Mesendoderm (in vitro differentiated cells): ENCODE results near the gene PAFAH2.

ENCODE experiments used
- DNase-seq: peaks from one replicate; pipeline ENCODE4 v3.0.0; 2013
- H2AK5ac ChIP-seq: 2 replicates; pipeline ENCODE4 v1.6.1; 2013; ENCODE audit warnings: low read length, inconsistent platforms
- H2BK120ac ChIP-seq: 2 replicates; pipeline ENCODE4 v1.6.1; 2013; ENCODE audit warnings: low read depth, mild to moderate bottlenecking, low read length, moderate library complexity, mixed read lengths
- H2BK15ac ChIP-seq: replicated peaks from 2 replicates; pipeline ENCODE4 v1.6.1; 2013; ENCODE audit warnings: low read depth, mild to moderate bottlenecking, moderate library complexity
- H2BK5ac ChIP-seq: 2 replicates; pipeline ENCODE4 v1.6.1; 2013; ENCODE audit warnings: low read length, inconsistent platforms
- H3K18ac ChIP-seq: 2 replicates; pipeline ENCODE4 v1.6.1; 2013; ENCODE audit warnings: mild to moderate bottlenecking, low read length, mixed read lengths
- H3K23ac ChIP-seq: one replicate; pipeline ENCODE4 v1.6.1; 2013; ENCODE audit warnings: low read length
- H3K27ac ChIP-seq: 2 replicates; pipeline ENCODE4 v1.5.1; 2013; ENCODE audit warnings: low read depth, mild to moderate bottlenecking, inconsistent platforms, low read length, moderate library complexity
- H3K27me3 ChIP-seq: 2 replicates; pipeline ENCODE4 v1.6.1; 2013; ENCODE audit warnings: low read length, control low read depth, mild to moderate bottlenecking, inconsistent platforms; ENCODE audit not compliant: insufficient read depth, poor library complexity
- H3K36me3 ChIP-seq: 2 replicates; pipeline ENCODE4 v1.6.1; 2013; ENCODE audit warnings: low read length, inconsistent platforms; ENCODE audit not compliant: control insufficient read depth, insufficient read depth
- H3K4ac ChIP-seq: one replicate; pipeline ENCODE4 v1.6.1; 2013; ENCODE audit warnings: low read depth, mild to moderate bottlenecking, low read length, moderate library complexity
- H3K4me1 ChIP-seq: 2 replicates; pipeline ENCODE4 v1.6.1; 2013; ENCODE audit warnings: low read depth, low read length, inconsistent platforms; ENCODE audit not compliant: control insufficient read depth
- H3K4me2 ChIP-seq: 2 replicates; pipeline ENCODE4 v1.6.1; 2013; ENCODE audit warnings: low read length
- H3K4me3 ChIP-seq: 2 replicates; pipeline ENCODE4 v1.5.1; 2013; ENCODE audit warnings: mild to moderate bottlenecking, low read length
- H3K56ac ChIP-seq: one replicate; pipeline ENCODE4 v1.6.1; 2013; ENCODE audit warnings: low read length
- H3K79me1 ChIP-seq: 2 replicates; pipeline ENCODE4 v1.6.1; 2013; ENCODE audit warnings: low read length, inconsistent platforms
- H3K79me2 ChIP-seq: 2 replicates; pipeline ENCODE4 v1.6.1; 2013; ENCODE audit warnings: mild to moderate bottlenecking, low read length; ENCODE audit not compliant: control insufficient read depth, insufficient read depth
- H3K9ac ChIP-seq: 2 replicates; pipeline ENCODE4 v1.6.1; 2013; ENCODE audit warnings: low read length, inconsistent platforms
- H4K5ac ChIP-seq: one replicate; pipeline ENCODE4 v1.6.1; 2013; ENCODE audit warnings: low read length
- H4K8ac ChIP-seq: one replicate; pipeline ENCODE4 v1.6.1; 2013; ENCODE audit warnings: low read depth, mild to moderate bottlenecking, control low read depth, low read length, moderate library complexity
- WGBS: extraction: QIAGEN DNeasy Blood & Tissue Kit; methylation state at CpG from one replicate; pipeline ENCODE4 v1.1.7; 2013; ENCODE audit warnings: low lambda C conversion rate, missing lambda C conversion rate; ENCODE audit not compliant: insufficient coverage; ENCODE audit errors: extremely low coverage; 5-methylcytosine and 5-hydroxymethylcytosine counted together

Gene PAFAH2

GRCh38 chr1:25958465-25958864 lies 39.4 kb downstream of the PAFAH2 start:
- DNase-seq, result no peak
- no peak overlapping the region for H3K9ac ChIP-seq
- no peaks in the 10 kb centered on the region for H3K79me1 ChIP-seq
- H4K8ac ChIP-seq, result no peak overlapping the region
- no peaks in the 10 kb centered on the region for H3K79me2 ChIP-seq
- no peak overlapping the region for H3K27ac ChIP-seq
- H3K56ac ChIP-seq, result no peak overlapping the region
- no peak overlapping the region for H2AK5ac ChIP-seq
- no peak overlapping the region for H3K4me3 ChIP-seq
- no peak overlapping the region for H3K4ac ChIP-seq
- no peak overlapping the region for H2BK15ac ChIP-seq
- H3K4me2 ChIP-seq, result no peak overlapping the region
- no peak overlapping the region for H3K18ac ChIP-seq
- H3K23ac ChIP-seq, result no peak overlapping the region
- WGBS, result no CpG with 5 or more reads among the region's 6 CpGs
- no peaks in the 10 kb centered on the region for H3K4me1 ChIP-seq
- H2BK5ac ChIP-seq, result no peak overlapping the region
- H4K5ac ChIP-seq, result no peak overlapping the region
- no peak overlapping the region for H2BK120ac ChIP-seq
- H3K27me3 ChIP-seq, result no peaks in the 10 kb centered on the region
- peaks cover 5% of the 10 kb centered on the region for H3K36me3 ChIP-seq

- no peaks in the 10 kb centered on the region for H3K79me2 ChIP-seq
- H2BK15ac ChIP-seq, result no peak overlapping the region
- H2BK5ac ChIP-seq, result no peak overlapping the region
- no peak overlapping the region for H3K4me3 ChIP-seq
- no peaks in the 10 kb centered on the region for H3K79me1 ChIP-seq
- H3K23ac ChIP-seq, result no peak overlapping the region
- DNase-seq, result no peak
- H3K4me1 ChIP-seq, result no peaks in the 10 kb centered on the region
- H3K56ac ChIP-seq, result no peak overlapping the region
- H3K27ac ChIP-seq, result no peak overlapping the region
- peaks cover 2% of the 10 kb centered on the region for H3K36me3 ChIP-seq
- no peak overlapping the region for H2BK120ac ChIP-seq
- no peaks in the 10 kb centered on the region for H3K27me3 ChIP-seq
- H3K4me2 ChIP-seq, result no peak overlapping the region
- H3K4ac ChIP-seq, result no peak overlapping the region
- H4K8ac ChIP-seq, result no peak overlapping the region
- H2AK5ac ChIP-seq, result no peak overlapping the region
- no peak overlapping the region for H3K18ac ChIP-seq
- no peak overlapping the region for H4K5ac ChIP-seq
- H3K9ac ChIP-seq, result no peak overlapping the region
Measured at GRCh38 chr1:25955553-25955952, 42.3 kb downstream of the PAFAH2 start.

GRCh38 chr1:25954282-25954938 lies 43.5 kb downstream of the PAFAH2 start:
- Histone ChIP-seq H3K4me2 (no peak overlapping the region), H3K4ac (no peak overlapping the region), H2AK5ac (no peak overlapping the region), H4K8ac (no peak overlapping the region), H2BK15ac (no peak overlapping the region), H3K27ac (no peak overlapping the region), H3K23ac (no peak overlapping the region), H3K4me1 (no peaks in the 10 kb centered on the region), H2BK120ac (no peak overlapping the region), H3K36me3 (no peaks in the 10 kb centered on the region), H3K9ac (no peak overlapping the region), H3K56ac (peak overlapping the region; percentile 15), H3K79me1 (no peaks in the 10 kb centered on the region), H2BK5ac (no peak overlapping the region), H3K18ac (no peak overlapping the region), H3K4me3 (no peak overlapping the region), H4K5ac (no peak overlapping the region), H3K27me3 (no peaks in the 10 kb centered on the region), H3K79me2 (no peaks in the 10 kb centered on the region)
- no CpG with 5 or more reads among the region's 10 CpGs for WGBS
- DNase-seq, result no peak

- no peak overlapping the region for H3K9ac ChIP-seq
- H2AK5ac ChIP-seq, result no peak overlapping the region
- DNase-seq, result no peak
- H2BK120ac ChIP-seq, result no peak overlapping the region
- no peak overlapping the region for H4K5ac ChIP-seq
- H3K27me3 ChIP-seq, result no peaks in the 10 kb centered on the region
- no peak overlapping the region for H3K27ac ChIP-seq
- no peak overlapping the region for H3K23ac ChIP-seq
- H3K4me3 ChIP-seq, result no peak overlapping the region
- no peak overlapping the region for H4K8ac ChIP-seq
- no peaks in the 10 kb centered on the region for H3K36me3 ChIP-seq
- H3K4me2 ChIP-seq, result no peak overlapping the region
- H3K4ac ChIP-seq, result no peak overlapping the region
- no peaks in the 10 kb centered on the region for H3K4me1 ChIP-seq
- H2BK5ac ChIP-seq, result no peak overlapping the region
- H2BK15ac ChIP-seq, result no peak overlapping the region
- H3K79me2 ChIP-seq, result no peaks in the 10 kb centered on the region
- no peak overlapping the region for H3K56ac ChIP-seq
- H3K79me1 ChIP-seq, result no peaks in the 10 kb centered on the region
- H3K18ac ChIP-seq, result no peak overlapping the region
- WGBS, result no CpG with 5 or more reads among the region's 4 CpGs
Measured at GRCh38 chr1:25952841-25953401, 44.9 kb downstream of the PAFAH2 start.

- H2AK5ac ChIP-seq, result no peak overlapping the region
- no peak overlapping the region for H3K9ac ChIP-seq
- H3K4me3 ChIP-seq, result no peak overlapping the region
- no peak overlapping the region for H2BK120ac ChIP-seq
- no peak overlapping the region for H3K18ac ChIP-seq
- H3K27me3 ChIP-seq, result no peaks in the 10 kb centered on the region
- H4K8ac ChIP-seq, result no peak overlapping the region
- H3K27ac ChIP-seq, result no peak overlapping the region
- H3K36me3 ChIP-seq, result no peaks in the 10 kb centered on the region
- no peak overlapping the region for H4K5ac ChIP-seq
- no peak for DNase-seq
- H3K4me1 ChIP-seq, result no peaks in the 10 kb centered on the region
- H3K79me2 ChIP-seq, result no peaks in the 10 kb centered on the region
- H2BK5ac ChIP-seq, result no peak overlapping the region
- H3K23ac ChIP-seq, result no peak overlapping the region
- no peak overlapping the region for H3K4me2 ChIP-seq
- H3K4ac ChIP-seq, result no peak overlapping the region
- no peak overlapping the region for H2BK15ac ChIP-seq
- no peak overlapping the region for H3K56ac ChIP-seq
- WGBS, result no CpG with 5 or more reads among the region's 4 CpGs
- no peaks in the 10 kb centered on the region for H3K79me1 ChIP-seq
Measured at GRCh38 chr1:25948641-25949040, 49.2 kb downstream of the PAFAH2 start.

GRCh38 chr1:25947027-25947426 lies 50.8 kb downstream of the PAFAH2 start:
- no peak overlapping the region for H2BK5ac ChIP-seq
- H3K56ac ChIP-seq, result no peak overlapping the region
- H3K79me1 ChIP-seq, result no peaks in the 10 kb centered on the region
- H3K4me3 ChIP-seq, result no peak overlapping the region
- no peak overlapping the region for H3K27ac ChIP-seq
- no peak overlapping the region for H4K5ac ChIP-seq
- H3K23ac ChIP-seq, result no peak overlapping the region
- H3K9ac ChIP-seq, result no peak overlapping the region
- H3K4me2 ChIP-seq, result no peak overlapping the region
- no peak overlapping the region for H3K4ac ChIP-seq
- no peak overlapping the region for H2BK15ac ChIP-seq
- H3K4me1 ChIP-seq, result no peaks in the 10 kb centered on the region
- H2BK120ac ChIP-seq, result no peak overlapping the region
- H3K36me3 ChIP-seq, result no peaks in the 10 kb centered on the region
- no peak overlapping the region for H3K18ac ChIP-seq
- H2AK5ac ChIP-seq, result no peak overlapping the region
- DNase-seq, result no peak
- H3K79me2 ChIP-seq, result no peaks in the 10 kb centered on the region
- WGBS, result no CpG with 5 or more reads among the region's 2 CpGs
- no peak overlapping the region for H4K8ac ChIP-seq
- H3K27me3 ChIP-seq, result no peaks in the 10 kb centered on the region
